Measurements from ENCODE around the gene IL31.

IL31 gene

GRCh38 chr12:122137681-122138080 lies 36.3 kb downstream of the IL31 start:
- Histone ChIP-seq H3K27ac (ENCODE audit: extremely low read depth, low read depth, low read length) (no peak overlapping the region), H3K9me3 (ENCODE audit: control insufficient read depth, insufficient read depth, low read depth, low read length) (no peaks in the 10 kb centered on the region), H3K4me1 (ENCODE audit: control insufficient read depth, insufficient read depth, low read length) (no peaks in the 10 kb centered on the region), H3K36me3 (ENCODE audit: control insufficient read depth in 2 of 2, insufficient read depth in 1 of 2, low read length in 2 of 2) (peaks cover 0 to 80% of the 10 kb centered on the region in 2 experiments; a peak in 2 of 3 replicates), H3K4me3 (ENCODE audit: low read depth, low read length) (no peak overlapping the region)
- ChIA-PET CTCF (interaction anchor here (0.7 to 1.1 kb wide), 2 partner anchors 21 to 34 kb away, joined by 3 to 5 read pairs; no protein-coding TSS in a partner anchor), POLR2A (interaction anchor here (1.2 kb wide), 1 partner anchor 59 kb away, joined by 3 read pairs; the partner anchor contains the start of gene MLXIP)
- TF ChIP-seq ZNF10 (tag by site-specific recombination; IDR thresholded peaks at IDR 0.05) (peak; percentile 85), ZNF16 (tag by site-specific recombination; IDR thresholded peaks at IDR 0.05; ENCODE audit: low read depth) (no peak), ZBTB17 (tag by site-specific recombination; IDR thresholded peaks at IDR 0.05) (no peak)
- TF ChIP-seq, protein P1, sequence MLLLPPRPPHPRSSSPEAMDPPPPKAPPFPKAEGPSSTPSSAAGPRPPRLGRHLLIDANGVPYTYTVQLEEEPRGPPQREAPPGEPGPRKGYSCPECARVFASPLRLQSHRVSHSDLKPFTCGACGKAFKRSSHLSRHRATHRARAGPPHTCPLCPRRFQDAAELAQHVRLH (tag by site-specific recombination; IDR thresholded peaks at IDR 0.05), result no peak

GRCh38 chr12:122137229-122137628 lies 36.8 kb downstream of the IL31 start:
- Histone ChIP-seq H3K36me3 (ENCODE audit: control insufficient read depth in 2 of 2, insufficient read depth in 1 of 2, low read length in 2 of 2) (peaks cover 0 to 80% of the 10 kb centered on the region in 2 experiments; a peak in 2 of 3 replicates), H3K4me1 (ENCODE audit: control insufficient read depth, insufficient read depth, low read length) (no peaks in the 10 kb centered on the region), H3K9me3 (ENCODE audit: control insufficient read depth, insufficient read depth, low read depth, low read length) (no peaks in the 10 kb centered on the region), H3K4me3 (ENCODE audit: low read depth, low read length) (no peak overlapping the region), H3K27ac (ENCODE audit: extremely low read depth, low read depth, low read length) (no peak overlapping the region)
- CTCF ChIA-PET, result interaction anchor here (0.7 to 1.1 kb wide), 2 partner anchors 20 to 33 kb away, joined by 3 to 5 read pairs; no protein-coding TSS in a partner anchor
- POLR2A ChIA-PET, result no interaction called here
- TF ChIP-seq SP3 (tag by site-specific recombination; IDR thresholded peaks at IDR 0.05), result no peak
- TF ChIP-seq ZNF394 (tag by site-specific recombination; IDR thresholded peaks at IDR 0.05; ENCODE audit: borderline replicate concordance), result no peak
- no peak for TF ChIP-seq MYNN (tag by site-specific recombination; IDR thresholded peaks at IDR 0.05; ENCODE audit: borderline replicate concordance)
- no peak for TF ChIP-seq BCL11A (tag by site-specific recombination; IDR thresholded peaks at IDR 0.05; ENCODE audit: low read depth)
- TF ChIP-seq, protein P1 (tag by site-specific recombination; IDR thresholded peaks at IDR 0.05), result no peak
- no peak for TF ChIP-seq ZNF148 (tag by site-specific recombination; IDR thresholded peaks at IDR 0.05; ENCODE audit: borderline replicate concordance)

DNA sequence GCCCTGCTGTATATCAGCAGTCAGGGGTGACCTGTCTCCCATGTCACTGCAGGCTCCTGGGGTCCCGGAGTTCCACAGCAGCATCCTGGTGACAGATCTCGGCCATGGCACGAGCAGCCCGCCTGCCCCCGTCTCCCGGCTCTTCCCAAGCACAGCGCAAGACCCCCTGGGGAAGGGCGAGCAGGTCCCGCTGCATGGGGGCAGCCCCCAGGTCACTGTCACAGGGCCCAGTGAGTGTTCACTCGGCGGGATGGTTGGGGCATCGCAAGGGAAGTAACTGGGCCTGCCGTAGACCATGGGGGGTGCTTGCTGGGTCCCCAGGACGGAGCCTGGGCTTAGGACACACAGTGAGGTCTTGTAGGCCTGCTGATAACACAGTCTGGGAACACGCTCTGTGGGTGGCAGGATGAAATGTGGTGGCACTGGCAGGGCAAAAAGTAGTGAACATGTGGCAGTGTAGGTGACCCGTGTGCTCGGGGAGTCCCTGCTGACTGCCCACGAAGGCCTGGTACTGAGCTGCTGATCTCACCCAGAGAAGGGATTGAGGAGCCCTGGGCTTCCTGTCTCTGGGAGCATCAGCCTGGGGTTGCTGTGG lies 38.5 kb downstream of the IL31 start:
- POLR2A ChIA-PET, result no interaction called here
- no peaks in the 10 kb centered on the region for H3K4me1 ChIP-seq (ENCODE audit: control insufficient read depth, insufficient read depth, low read length)
- H3K9me3 ChIP-seq (ENCODE audit: control insufficient read depth, insufficient read depth, low read depth, low read length), result no peaks in the 10 kb centered on the region
- CTCF ChIA-PET, result no interaction called here
- H3K27ac ChIP-seq (ENCODE audit: extremely low read depth, low read depth, low read length), result no peak overlapping the region
- TF ChIP-seq PRDM6 (tag by site-specific recombination; IDR thresholded peaks at IDR 0.05) (no peak), ZNF623 (tag by site-specific recombination; IDR thresholded peaks at IDR 0.05) (no peak), ZNF16 (tag by site-specific recombination; IDR thresholded peaks at IDR 0.05; ENCODE audit: low read depth) (no peak), ZNF23 (tag by site-specific recombination; IDR thresholded peaks at IDR 0.05; ENCODE audit: borderline replicate concordance) (no peak), ZNF202 (tag by site-specific recombination; IDR thresholded peaks at IDR 0.05; ENCODE audit: borderline replicate concordance) (no peak), HOXC10 (CRISPR knock-in tag; IDR thresholded peaks at IDR 0.05) (no peak), FEZF1 (tag by site-specific recombination; IDR thresholded peaks at IDR 0.05) (no peak), ZNF302 (tag by site-specific recombination; IDR thresholded peaks at IDR 0.05; ENCODE audit: low read depth) (no peak), ZBTB21 (tag by site-specific recombination; IDR thresholded peaks at IDR 0.05) (no peak), ZNF521 (tag by site-specific recombination; IDR thresholded peaks at IDR 0.05) (no peak), ZSCAN30 (tag by site-specific recombination; IDR thresholded peaks at IDR 0.05) (no peak)
- TF ChIP-seq, protein P2, sequence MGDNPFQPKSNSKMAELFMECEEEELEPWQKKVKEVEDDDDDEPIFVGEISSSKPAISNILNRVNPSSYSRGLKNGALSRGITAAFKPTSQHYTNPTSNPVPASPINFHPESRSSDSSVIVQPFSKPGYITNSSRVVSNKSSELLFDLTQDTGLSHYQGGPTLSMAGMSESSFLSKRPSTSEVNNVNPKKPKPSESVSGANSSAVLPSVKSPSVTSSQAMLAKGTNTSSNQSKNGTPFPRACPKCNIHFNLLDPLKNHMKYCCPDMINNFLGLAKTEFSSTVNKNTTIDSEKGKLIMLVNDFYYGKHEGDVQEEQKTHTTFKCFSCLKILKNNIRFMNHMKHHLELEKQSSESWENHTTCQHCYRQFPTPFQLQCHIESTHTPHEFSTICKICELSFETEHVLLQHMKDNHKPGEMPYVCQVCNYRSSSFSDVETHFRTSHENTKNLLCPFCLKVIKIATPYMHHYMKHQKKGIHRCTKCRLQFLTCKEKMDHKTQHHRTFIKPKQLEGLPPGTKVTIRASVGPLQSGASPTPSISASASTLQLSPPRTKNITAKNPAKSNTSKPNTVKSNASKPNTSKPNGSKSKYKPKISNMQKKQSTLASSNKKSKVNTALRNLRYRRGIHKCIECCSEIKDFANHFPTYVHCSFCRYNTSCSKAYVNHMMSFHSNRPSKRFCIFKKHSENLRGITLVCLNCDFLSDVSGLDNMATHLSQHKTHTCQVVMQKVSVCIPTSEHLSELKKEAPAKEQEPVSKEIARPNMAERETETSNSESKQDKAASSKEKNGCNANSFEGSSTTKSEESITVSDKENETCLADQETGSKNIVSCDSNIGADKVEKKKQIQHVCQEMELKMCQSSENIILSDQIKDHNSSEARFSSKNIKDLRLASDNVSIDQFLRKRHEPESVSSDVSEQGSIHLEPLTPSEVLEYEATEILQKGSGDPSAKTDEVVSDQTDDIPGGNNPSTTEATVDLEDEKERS (tag by site-specific recombination; IDR thresholded peaks at IDR 0.05), result no peak
- no peak overlapping the region for H3K4me3 ChIP-seq (ENCODE audit: low read depth, low read length)
- peaks cover 8 to 74% of the 10 kb centered on the region in 2 experiments; a peak in 2 of 3 replicates for H3K36me3 ChIP-seq (ENCODE audit: control insufficient read depth in 2 of 2, insufficient read depth in 1 of 2, low read length in 2 of 2)
